GM18867 (cell line): ENCODE data around the gene DLG2.
"Not testable (repeated sequence)": the region's sequence is repeated elsewhere in the genome, so short reads cannot be mapped to it uniquely, and the experiment has no call there.

Experiments
- ATAC-seq: cut with Tn5 transposase; IDR thresholded peaks from one replicate; pipeline ENCODE4 v1.9.1; 2021; ENCODE audit warnings: mild to moderate bottlenecking, moderate library complexity; ENCODE audit not compliant: unreplicated experiment

DLG2 gene

GRCh38 chr11:85627332-85627997 lies at the start of gene DLG2:
DLG2 (minus strand) TSS chr11:85627344.
- peak; percentile 0 for ATAC-seq

- ATAC-seq = no peak
Measured at GRCh38 chr11:85673393-85673792, 46.2 kb upstream of the DLG2 start.

GRCh38 chr11:85672105-85672902 lies 45.2 kb upstream of the DLG2 start:
- ATAC-seq = no peak

- not testable (repeated sequence) for ATAC-seq
Measured at GRCh38 chr11:85670949-85671663, 44.0 kb upstream of the DLG2 start.

- no peak for ATAC-seq
Measured at GRCh38 chr11:85668157-85668556, 41.0 kb upstream of the DLG2 start.

GRCh38 chr11:85666687-85667086 lies 39.5 kb upstream of the DLG2 start:
- no peak for ATAC-seq

GRCh38 chr11:85665733-85666132 lies 38.6 kb upstream of the DLG2 start:
- ATAC-seq = no peak

GRCh38 chr11:85664615-85665481 lies 37.7 kb upstream of the DLG2 start, which contains the start of gene CREBZF:
CREBZF (minus strand) TSS chr11:85665129; CDS start chr11:85664875, 254 bp downstream.
- ATAC-seq = peak; percentile 89

GRCh38 chr11:85663753-85664614 lies 36.8 kb upstream of the DLG2 start:
- ATAC-seq = peak; percentile 79

GRCh38 chr11:85663080-85663752 lies 36.1 kb upstream of the DLG2 start:
- ATAC-seq = no peak

- no peak for ATAC-seq
Measured at GRCh38 chr11:85661972-85662664, 35.0 kb upstream of the DLG2 start.

GRCh38 chr11:85658180-85658579 lies 31.0 kb upstream of the DLG2 start:
- ATAC-seq = no peak

- ATAC-seq = no peak
Measured at GRCh38 chr11:85656777-85657176, 29.6 kb upstream of the DLG2 start.

- not testable (repeated sequence) for ATAC-seq
Measured at GRCh38 chr11:85654343-85654742, 27.2 kb upstream of the DLG2 start.

GRCh38 chr11:85652786-85653447 lies 25.8 kb upstream of the DLG2 start:
- no peak for ATAC-seq

- ATAC-seq = no peak
Measured at GRCh38 chr11:85651118-85651517, 24.0 kb upstream of the DLG2 start.

GRCh38 chr11:85647604-85648299 lies 20.6 kb upstream of the DLG2 start, which contains the start of gene TMEM126A:
TMEM126A (plus strand) TSS chr11:85647967; CDS start chr11:85650256, 2,289 bp downstream.
- ATAC-seq = peak; percentile 100
